Thyroid gland (tissue), 4 donors: ENCODE results near the gene GIT2. TPM values are rescaled to one million over a fixed set of nuclear protein-coding genes. Genes with fewer than 3 reads are reported as not detected.

Experiments used
- DNase-seq, 2 donors: peaks; one replicate each; pipeline ENCODE4 v3.0.0-alpha.2; 2019
- H3K27ac ChIP-seq, 3 donors: fragments of 200-600 bp; sonication (generic); 1 replicate in 2 of 3; 2 replicates in 1 of 3; pipeline ENCODE4 v1.5.1; 2016 to 2019; ENCODE audit warnings: mild to moderate bottlenecking in 1 of 3, moderate library complexity in 1 of 3
- H3K27me3 ChIP-seq: fragments of 200-600 bp; sonication (generic); one replicate; pipeline ENCODE4 v1.5.1; 2019
- H3K36me3 ChIP-seq, 2 donors: fragments of 200-600 bp; sonication (generic); one replicate each; pipeline ENCODE4 v1.5.1; 2016 to 2019
- H3K4me1 ChIP-seq, 2 donors: fragments of 200-600 bp; sonication (generic); one replicate each; pipeline ENCODE4 v1.5.1; 2017 to 2019
- H3K4me3 ChIP-seq, 3 donors: fragments of 200-600 bp; sonication (generic); replicated peaks in 1 of 3; 1 replicate in 2 of 3; 2 replicates in 1 of 3; pipeline ENCODE4 v1.5.1; 2016; ENCODE audit warnings: mild to moderate bottlenecking in 1 of 3
- H3K9me3 ChIP-seq: fragments of 200-600 bp; sonication (generic); one replicate; pipeline ENCODE4 v1.5.1; 2017
- POLR2A ChIP-seq, 2 donors: fragments of 450-650 bp; IDR thresholded peaks; one replicate each; pipeline ENCODE4 v1.6.1; 2017; ENCODE audit warnings: antibody characterized with exemption in 2 of 2, mild to moderate bottlenecking in 2 of 2, moderate library complexity in 1 of 2
- WGBS, 2 donors: methylation state at CpG; one replicate each; pipeline ENCODE4 v1.1.5; 2017; 5-methylcytosine and 5-hydroxymethylcytosine counted together
- intact Hi-C: fragments of 100-400 bp; cut with DNase I; formaldehyde crosslinking; loops from one replicate; pipeline ENCODE4 v1.15.1; 2023
- total RNA-seq, 4 donors: library from RNA; depleted of rRNA; stranded (reverse); fragments of >200 nt; gene quantifications; one replicate each; pipeline ENCODE4 v1.2.3, GENCODE V29; 2016
- TF ChIP-seq, protein P1 (sequence below), 6 experiments: fragments of 200-600 bp in 3 of 6; fragments of 450-650 bp in 3 of 6; sonication (generic) in 3 of 6; IDR thresholded peaks; one replicate each; pipeline ENCODE4 v1.5.1; 2016 to 2019; ENCODE audit warnings: antibody characterized with exemption in 6 of 6, mild to moderate bottlenecking in 2 of 6, inconsistent platforms in 1 of 6, moderate library complexity in 1 of 6

The GIT2 gene
- total RNA-seq, 4 donors from 2014 or later, result 54.4 to 69.4 (median 60.1) TPM

DNA sequence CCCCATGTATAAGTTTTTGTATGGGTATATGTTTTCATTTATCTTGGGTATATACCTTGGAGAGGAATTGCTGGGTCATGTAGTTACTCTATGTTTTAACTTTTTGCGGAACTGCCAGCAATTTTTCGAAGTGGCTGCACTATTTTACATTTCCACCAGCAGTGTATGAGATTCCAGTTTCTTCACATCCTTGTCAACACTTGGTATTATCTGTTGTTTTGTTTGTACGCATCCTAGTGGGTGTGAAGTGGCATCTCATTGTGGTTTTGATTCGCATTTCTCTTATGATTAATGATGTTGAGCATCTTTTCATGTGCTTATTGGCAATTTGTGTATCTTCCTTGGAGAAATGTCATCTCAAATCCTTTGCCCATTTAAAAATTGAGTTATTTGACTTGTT lies 9.9 kb upstream of the GIT2 start:
- Histone ChIP-seq H3K27me3 (no peaks in the 10 kb centered on the region), H3K9me3 (no peaks in the 10 kb centered on the region), H3K27ac (peak overlapping the region in 2 of 3 donors; percentile 89 to 94), H3K36me3 (no peaks in the 10 kb centered on the region), H3K4me3 (no peak overlapping the region), H3K4me1 (peaks cover 31 to 68% of the 10 kb centered on the region in 2 donors)
- no peak for DNase-seq
- intact Hi-C loops, result no loop called here
- no peak for TF ChIP-seq POLR2A (IDR thresholded peaks at IDR 0.05)
- TF ChIP-seq, protein P1, sequence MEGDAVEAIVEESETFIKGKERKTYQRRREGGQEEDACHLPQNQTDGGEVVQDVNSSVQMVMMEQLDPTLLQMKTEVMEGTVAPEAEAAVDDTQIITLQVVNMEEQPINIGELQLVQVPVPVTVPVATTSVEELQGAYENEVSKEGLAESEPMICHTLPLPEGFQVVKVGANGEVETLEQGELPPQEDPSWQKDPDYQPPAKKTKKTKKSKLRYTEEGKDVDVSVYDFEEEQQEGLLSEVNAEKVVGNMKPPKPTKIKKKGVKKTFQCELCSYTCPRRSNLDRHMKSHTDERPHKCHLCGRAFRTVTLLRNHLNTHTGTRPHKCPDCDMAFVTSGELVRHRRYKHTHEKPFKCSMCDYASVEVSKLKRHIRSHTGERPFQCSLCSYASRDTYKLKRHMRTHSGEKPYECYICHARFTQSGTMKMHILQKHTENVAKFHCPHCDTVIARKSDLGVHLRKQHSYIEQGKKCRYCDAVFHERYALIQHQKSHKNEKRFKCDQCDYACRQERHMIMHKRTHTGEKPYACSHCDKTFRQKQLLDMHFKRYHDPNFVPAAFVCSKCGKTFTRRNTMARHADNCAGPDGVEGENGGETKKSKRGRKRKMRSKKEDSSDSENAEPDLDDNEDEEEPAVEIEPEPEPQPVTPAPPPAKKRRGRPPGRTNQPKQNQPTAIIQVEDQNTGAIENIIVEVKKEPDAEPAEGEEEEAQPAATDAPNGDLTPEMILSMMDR (IDR thresholded peaks at IDR 0.05), result no peak
- WGBS, 2 donors, result 98% methylated on average over 4 of the region's 4 CpGs

DNA sequence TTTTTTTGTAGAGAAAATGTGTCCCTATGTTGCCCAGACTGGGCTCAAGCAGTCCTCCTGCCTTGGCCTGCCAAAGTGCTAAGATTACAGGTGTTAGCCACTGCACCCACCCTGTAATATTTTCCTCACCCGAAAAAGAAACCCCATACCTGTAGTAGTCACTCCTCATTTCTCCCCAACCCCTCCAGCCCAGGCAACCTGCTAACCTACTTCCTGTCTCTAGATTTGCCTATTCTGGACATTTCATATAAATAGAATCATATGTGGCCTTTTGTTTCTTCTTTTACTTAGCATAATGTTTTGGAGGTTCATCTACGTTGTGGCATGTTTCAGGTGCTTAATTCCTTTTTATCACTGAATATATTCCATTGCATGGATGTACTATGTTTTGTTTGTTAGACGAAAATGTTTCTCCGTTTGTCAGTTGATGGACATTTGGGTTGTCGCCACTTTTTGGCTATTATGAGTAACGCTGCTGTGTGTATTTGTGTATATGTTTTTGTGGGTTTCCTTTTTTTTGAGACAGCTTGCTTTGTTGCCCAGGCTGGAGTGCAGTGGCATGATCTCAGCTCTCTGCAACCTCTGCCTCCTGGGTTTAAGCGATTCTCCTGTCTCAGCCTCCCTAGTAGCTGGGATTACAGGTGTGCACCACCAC lies 9.3 kb upstream of the GIT2 start:
- TF ChIP-seq, protein P1 (IDR thresholded peaks at IDR 0.05), result no peak
- TF ChIP-seq POLR2A (IDR thresholded peaks at IDR 0.05), result no peak
- peaks cover 25 to 68% of the 10 kb centered on the region in 2 donors for H3K4me1 ChIP-seq
- peak; percentile 40 to 49 for DNase-seq
- 81 to 82% methylated on average over 7 of the region's 7 CpGs for WGBS, 2 donors
- H3K27ac ChIP-seq, result peak overlapping the region; percentile 89 to 94 (median 90)
- intact Hi-C loops, result no loop called here
- no peaks in the 10 kb centered on the region for H3K9me3 ChIP-seq
- no peaks in the 10 kb centered on the region for H3K27me3 ChIP-seq
- H3K36me3 ChIP-seq, result no peaks in the 10 kb centered on the region
- no peak overlapping the region for H3K4me3 ChIP-seq

DNA sequence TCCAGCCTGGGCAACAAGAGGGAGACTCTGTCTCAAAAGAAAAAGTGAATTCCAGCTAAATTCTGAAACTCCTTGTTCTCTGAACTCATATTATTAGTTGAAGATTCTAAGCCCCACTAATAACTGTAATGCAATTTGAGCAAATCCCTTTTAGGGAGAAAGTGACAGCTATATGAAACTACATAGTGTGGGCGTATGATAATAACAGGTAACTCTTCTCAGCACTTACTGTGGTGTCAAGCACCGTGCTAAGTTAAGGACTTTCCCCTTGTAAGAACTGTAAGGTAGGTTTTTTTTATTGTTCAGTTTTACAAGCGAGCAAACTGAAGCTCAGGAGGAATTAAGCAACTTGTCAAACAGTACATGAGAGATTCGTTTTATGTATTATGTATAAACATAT lies 8.4 kb upstream of the GIT2 start:
- H3K4me1 ChIP-seq, result peaks cover 25 to 62% of the 10 kb centered on the region in 2 donors
- WGBS, 2 donors, result 64 to 69% methylated on average over 4 of the region's 4 CpGs
- H3K27ac ChIP-seq, result peak overlapping the region; percentile 89 to 94 (median 90)
- H3K9me3 ChIP-seq, result no peaks in the 10 kb centered on the region
- H3K4me3 ChIP-seq, result no peak overlapping the region
- TF ChIP-seq POLR2A (IDR thresholded peaks at IDR 0.05), result no peak
- TF ChIP-seq, protein P1 (IDR thresholded peaks at IDR 0.05), result no peak
- intact Hi-C loops, result no loop called here
- H3K36me3 ChIP-seq, result no peaks in the 10 kb centered on the region
- DNase-seq, result no peak
- H3K27me3 ChIP-seq, result no peaks in the 10 kb centered on the region

DNA sequence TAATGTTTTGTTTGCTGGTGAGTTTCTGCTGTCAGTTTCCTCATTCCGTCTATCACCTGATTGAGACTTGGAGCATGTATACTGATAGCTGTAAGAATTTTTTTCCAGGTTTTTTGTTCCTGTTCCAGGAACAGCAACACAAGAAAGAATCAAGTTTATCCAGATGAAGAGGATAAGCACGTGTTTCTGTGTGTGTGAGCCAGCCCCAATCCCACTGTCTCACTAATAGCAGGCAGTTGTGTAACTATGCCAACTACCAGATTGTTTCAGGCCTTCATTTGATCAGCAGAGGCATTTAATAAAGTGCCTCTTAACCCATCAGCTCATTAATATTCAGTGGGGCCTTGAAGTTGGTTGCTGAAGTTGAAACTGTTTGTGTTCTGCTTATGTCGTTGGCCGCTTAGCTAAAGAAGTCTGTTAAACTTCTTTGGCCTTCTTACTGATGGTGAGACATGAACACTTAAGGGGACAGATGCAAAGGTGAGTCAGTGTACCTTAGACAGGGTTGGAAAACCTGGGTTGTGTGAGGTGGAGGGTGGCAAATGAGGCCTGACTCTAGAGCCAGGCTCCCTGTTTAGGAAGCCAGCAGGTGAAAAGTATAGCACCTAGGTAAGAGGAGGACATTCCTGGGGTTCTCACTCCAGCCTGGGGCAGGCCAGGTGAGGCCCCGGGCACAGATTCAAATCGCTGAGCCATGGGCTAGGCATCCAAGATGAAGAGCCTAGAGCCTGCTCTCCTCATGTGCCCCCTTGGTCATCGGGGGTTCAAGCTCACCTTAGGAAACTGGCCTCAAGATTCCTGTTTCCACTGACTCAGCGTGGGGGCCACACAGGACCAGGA lies 6.7 kb upstream of the GIT2 start:
- Histone ChIP-seq H3K9me3 (no peaks in the 10 kb centered on the region), H3K36me3 (no peaks in the 10 kb centered on the region), H3K4me3 (no peak overlapping the region), H3K27me3 (no peaks in the 10 kb centered on the region), H3K27ac (peak overlapping the region; percentile 89 to 94 (median 90)), H3K4me1 (peaks cover 25 to 60% of the 10 kb centered on the region in 2 donors)
- WGBS, 2 donors, result 47 to 59% methylated on average over 7 of the region's 8 CpGs
- intact Hi-C loops, result no loop called here
- TF ChIP-seq POLR2A (IDR thresholded peaks at IDR 0.05), result peak in 1 of 2 donors; percentile 19
- TF ChIP-seq, protein P1 (IDR thresholded peaks at IDR 0.05), result no peak
- peak; percentile 56 to 63 for DNase-seq

DNA sequence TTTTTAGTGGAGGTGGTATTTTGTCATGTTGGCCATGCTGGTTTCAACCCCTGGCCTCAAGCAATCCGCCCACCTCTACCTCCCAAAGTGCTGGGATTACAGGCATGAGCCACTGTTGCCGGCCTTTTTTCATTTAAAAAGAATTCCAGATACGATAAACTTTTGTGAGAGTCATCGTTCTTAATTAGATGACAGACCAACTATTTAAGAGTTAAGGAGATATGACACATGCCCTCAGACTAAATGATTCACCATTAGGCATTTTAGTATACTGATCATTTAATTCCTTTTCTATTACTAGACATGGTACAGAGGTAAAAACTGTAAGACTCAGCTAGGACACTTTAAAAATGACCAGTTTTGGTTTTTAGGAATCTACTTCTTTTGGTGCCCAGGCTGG lies 5.4 kb upstream of the GIT2 start:
- H3K27me3 ChIP-seq, result no peaks in the 10 kb centered on the region
- 91 to 94% methylated on average over 4 of the region's 4 CpGs for WGBS, 2 donors
- H3K9me3 ChIP-seq, result no peaks in the 10 kb centered on the region
- no peak for DNase-seq
- no peaks in the 10 kb centered on the region for H3K36me3 ChIP-seq
- peaks cover 25 to 60% of the 10 kb centered on the region in 2 donors for H3K4me1 ChIP-seq
- peak overlapping the region; percentile 89 to 94 (median 90) for H3K27ac ChIP-seq
- TF ChIP-seq, protein P1 (IDR thresholded peaks at IDR 0.05), result no peak
- no peak for TF ChIP-seq POLR2A (IDR thresholded peaks at IDR 0.05)
- intact Hi-C loops, result no loop called here
- H3K4me3 ChIP-seq, result no peak overlapping the region
